PC-9 (cell line): Measurements from ENCODE around the gene CDK11B.

Experiments used
- CTCF ChIP-seq: fragments of 200-600 bp; sonication (generic); conservative IDR thresholded peaks from 2 replicates; pipeline ENCODE4 v1.6.1; 2017; ENCODE audit warnings: mixed run types, antibody characterized with exemption, mild to moderate bottlenecking, moderate library complexity
- EZH2 ChIP-seq: fragments of 200-600 bp; sonication (generic); IDR thresholded peaks from 2 replicates; pipeline ENCODE4 v1.8.0; 2017; ENCODE audit warnings: antibody characterized with exemption, low read depth

DNA sequence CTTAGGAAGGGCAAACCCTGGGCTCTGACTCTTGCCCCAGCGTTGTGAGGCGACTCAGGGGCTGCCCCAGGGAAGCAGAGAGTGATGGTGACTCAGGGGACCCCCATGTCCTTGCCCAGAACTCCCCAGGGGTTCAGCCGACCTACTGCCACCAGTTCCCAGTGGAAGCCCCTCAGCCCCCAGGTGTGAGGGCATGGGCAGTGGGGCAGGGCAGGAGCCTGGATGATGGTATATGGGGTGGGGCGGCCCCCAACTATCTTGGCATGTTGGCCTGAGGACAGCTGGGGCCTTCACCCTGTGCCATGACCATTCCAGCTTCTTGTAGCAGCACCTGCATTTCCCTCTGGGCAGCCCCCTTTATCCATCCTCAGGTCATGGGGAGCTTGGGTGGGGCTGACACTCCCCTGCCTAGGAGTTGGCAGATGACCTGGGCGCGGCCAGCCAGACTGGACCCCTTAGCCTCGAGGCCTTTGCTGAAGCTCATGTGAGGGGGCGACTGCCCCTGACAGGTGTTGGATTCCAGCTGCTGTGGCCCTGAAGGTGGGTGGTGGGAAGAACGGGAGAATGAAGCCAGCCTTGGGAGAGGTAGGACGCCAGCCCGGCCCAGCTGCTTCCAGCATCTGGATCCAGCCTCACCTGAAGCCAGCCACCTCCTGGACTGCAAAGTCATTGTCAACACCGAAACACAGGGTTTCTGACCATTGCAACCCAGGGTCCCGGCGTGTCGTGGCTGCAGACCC lies 57.1 kb downstream of the CDK11B start:
- TF ChIP-seq CTCF (no peak), EZH2 (no peak)
